Endodermal cell (in vitro differentiated cells): Measurements from ENCODE around the gene HOXA4. TPM values are rescaled to one million over a fixed set of nuclear protein-coding genes. Genes with fewer than 3 reads are reported as not detected.

Source experiments
- DNase-seq: peaks from one replicate; pipeline ENCODE4 v3.0.0-alpha.2; 2017
- H3K27ac ChIP-seq: 2 replicates; pipeline ENCODE4 v1.5.1; 2013; ENCODE audit warnings: mild to moderate bottlenecking, low read depth, low read length, moderate library complexity
- H3K27me3 ChIP-seq: 2 replicates; pipeline ENCODE4 v1.6.1; 2013; ENCODE audit warnings: mild to moderate bottlenecking, low read length, moderate library complexity; ENCODE audit not compliant: insufficient read depth, control insufficient read depth, poor library complexity, severe bottlenecking
- H3K36me3 ChIP-seq: 2 replicates; pipeline ENCODE4 v1.7.0; 2013; ENCODE audit warnings: mild to moderate bottlenecking, low read length, moderate library complexity; ENCODE audit not compliant: control insufficient read depth, insufficient read depth
- H3K4me1 ChIP-seq: one replicate; pipeline ENCODE4 v1.7.0; 2013; ENCODE audit warnings: low read length; ENCODE audit not compliant: control insufficient read depth, insufficient read depth
- H3K4me3 ChIP-seq: 2 replicates; pipeline ENCODE4 v1.5.1; 2013; ENCODE audit warnings: mild to moderate bottlenecking, low read length, moderate library complexity
- H3K9ac ChIP-seq: 2 replicates; pipeline ENCODE4 v1.6.1; 2013; ENCODE audit warnings: mild to moderate bottlenecking, low read length, moderate library complexity; ENCODE audit not compliant: poor library complexity, severe bottlenecking; ENCODE audit errors: extremely low read depth
- H3K9me3 ChIP-seq: 2 replicates; pipeline ENCODE4 v1.6.1; 2013; ENCODE audit warnings: mild to moderate bottlenecking, low read length, moderate library complexity; ENCODE audit not compliant: control insufficient read depth
- H3K27ac Mint-ChIP-seq: 2 replicates; pipeline ENCODE4 v1.8.0; 2020; ENCODE audit warnings: mixed read lengths
- H3K27me3 Mint-ChIP-seq: 2 replicates; pipeline ENCODE4 v1.8.0; 2021; ENCODE audit warnings: mild to moderate bottlenecking, mixed read lengths; ENCODE audit not compliant: insufficient read depth
- H3K36me3 Mint-ChIP-seq: 2 replicates; pipeline ENCODE4 v1.8.0; 2020; ENCODE audit warnings: low read depth, mixed read lengths
- H3K4me1 Mint-ChIP-seq: 2 replicates; pipeline ENCODE4 v1.8.0; 2020; ENCODE audit warnings: mixed read lengths
- H3K4me3 Mint-ChIP-seq: 2 replicates; pipeline ENCODE4 v1.8.0; 2020; ENCODE audit warnings: mild to moderate bottlenecking, moderate library complexity, mixed read lengths
- H3K9me3 Mint-ChIP-seq: 2 replicates; pipeline ENCODE4 v1.8.0; 2020; ENCODE audit warnings: mild to moderate bottlenecking, mixed read lengths
- CTCF ChIP-seq: fragments of 200-600 bp; sonication (generic); conservative IDR thresholded peaks from 2 replicates; pipeline ENCODE4 v1.5.0; 2021; ENCODE audit warnings: antibody characterized with exemption, mild to moderate bottlenecking
- WGBS, 2 experiments: methylation state at CpG; one replicate each; pipeline versions ENCODE4 v1.1.5 to v1.1.7; 2013; ENCODE audit warnings: missing lambda C conversion rate in 2 of 2, mixed read lengths in 1 of 2; ENCODE audit not compliant: insufficient coverage in 1 of 2, insufficient read length in 1 of 2; 5-methylcytosine and 5-hydroxymethylcytosine counted together
- total RNA-seq, 2 donors: library from RNA; stranded (reverse); fragmentation: NEBNext Ultra II Directional in 1 of 2; extraction: Animal tissue kit (Norgen Biotek cat#: 25700) in 1 of 2; gene quantifications; 2 replicates in 1 of 2; 3 replicates in 1 of 2; pipeline ENCODE4 v1.2.1, GENCODE V29; 2021

The HOXA4 gene
- total RNA-seq, 2 donors from 2014 or later, result not detected

- Mint-ChIP-seq H3K27me3 (peaks cover 99% of the 10 kb centered on the region), H3K27ac (no peak overlapping the region), H3K36me3 (peaks cover 2% of the 10 kb centered on the region), H3K4me1 (no peaks in the 10 kb centered on the region), H3K4me3 (no peak overlapping the region), H3K9me3 (peaks cover 12% of the 10 kb centered on the region)
- Histone ChIP-seq H3K4me1 (no peaks in the 10 kb centered on the region), H3K27me3 (peaks cover 100% of the 10 kb centered on the region), H3K9ac (no peak overlapping the region), H3K27ac (peak overlapping the region; percentile 38), H3K36me3 (no peaks in the 10 kb centered on the region), H3K4me3 (no peak overlapping the region), H3K9me3 (peaks cover 14% of the 10 kb centered on the region)
- no peak for TF ChIP-seq CTCF
- WGBS, 2 experiments, result 23 to 24% methylated on average over 19 to 22 of the region's 24 CpGs
- DNase-seq, result no peak
Observed at GRCh38 chr7:27163288-27164044, 32.9 kb upstream of the HOXA4 start.

- 68 to 93% methylated on average over 2 to 7 of the region's 7 CpGs for WGBS, 2 experiments
- peak overlapping the region; percentile 38 for H3K27ac ChIP-seq
- Mint-ChIP-seq H3K36me3 (peaks cover 2% of the 10 kb centered on the region), H3K27ac (no peak overlapping the region), H3K27me3 (peaks cover 99% of the 10 kb centered on the region), H3K9me3 (peaks cover 20% of the 10 kb centered on the region), H3K4me3 (no peak overlapping the region), H3K4me1 (no peaks in the 10 kb centered on the region)
- H3K36me3 ChIP-seq, result no peaks in the 10 kb centered on the region
- no peak for TF ChIP-seq CTCF
- H3K4me3 ChIP-seq, result no peak overlapping the region
- no peak for DNase-seq
- H3K9ac ChIP-seq, result no peak overlapping the region
- no peaks in the 10 kb centered on the region for H3K4me1 ChIP-seq
- peaks cover 17% of the 10 kb centered on the region for H3K9me3 ChIP-seq
- peaks cover 100% of the 10 kb centered on the region for H3K27me3 ChIP-seq
Observed at GRCh38 chr7:27162561-27163287, 32.2 kb upstream of the HOXA4 start.

- Mint-ChIP-seq H3K4me1 (no peaks in the 10 kb centered on the region), H3K36me3 (peaks cover 2% of the 10 kb centered on the region), H3K27ac (no peak overlapping the region), H3K27me3 (peaks cover 99% of the 10 kb centered on the region), H3K9me3 (peaks cover 28% of the 10 kb centered on the region), H3K4me3 (no peak overlapping the region)
- Histone ChIP-seq H3K9ac (no peak overlapping the region), H3K27ac (peak overlapping the region; percentile 44), H3K4me1 (no peaks in the 10 kb centered on the region), H3K4me3 (no peak overlapping the region), H3K27me3 (peaks cover 100% of the 10 kb centered on the region), H3K9me3 (peaks cover 25% of the 10 kb centered on the region), H3K36me3 (no peaks in the 10 kb centered on the region)
- no peak for TF ChIP-seq CTCF
- 22 to 30% methylated on average over 11 to 27 of the region's 30 CpGs for WGBS, 2 experiments
- no peak for DNase-seq
Observed at GRCh38 chr7:27161721-27162560, 31.4 kb upstream of the HOXA4 start.
